WTC11 (cell line): ENCODE measurements around the gene SYT9. TPM values are rescaled to one million over a fixed set of nuclear protein-coding genes. Genes with fewer than 3 reads are reported as not detected.

Experiments used
- ATAC-seq: fragments of 200-7000 bp; cut with Tn5 transposase; 2 replicates; pipeline ENCODE4 v1.10.0; 2021; ENCODE audit warnings: mild to moderate bottlenecking, moderate library complexity
- CTCF ChIA-PET: fragments of 300-600 bp; sonication (Branson Sonifier 250); formaldehyde crosslinking; loops from one replicate; lab custom pipeline; 2021; ENCODE audit warnings: antibody characterized with exemption; lab: Charles Lee
- POLR2A ChIA-PET: fragments of 350-600 bp; sonication (Branson Sonifier 250); formaldehyde crosslinking; loops from one replicate; lab custom pipeline; 2021; ENCODE audit warnings: antibody characterized with exemption; lab: Charles Lee
- DNase-seq: peaks from one replicate; pipeline ENCODE4 v3.0.0; 2021; ENCODE audit warnings: low spot score
- H3K27ac Mint-ChIP-seq: 2 replicates; pipeline ENCODE4 v1.8.0; 2021; ENCODE audit warnings: mixed read lengths
- H3K27me3 Mint-ChIP-seq: 2 replicates; pipeline ENCODE4 v1.8.0; 2021; ENCODE audit warnings: low read depth, mild to moderate bottlenecking, moderate library complexity, mixed read lengths
- H3K36me3 Mint-ChIP-seq: 2 replicates; pipeline ENCODE4 v1.8.0; 2021; ENCODE audit warnings: mixed read lengths
- H3K4me1 Mint-ChIP-seq: 2 replicates; pipeline ENCODE4 v1.8.0; 2022; ENCODE audit warnings: mixed read lengths
- H3K4me3 Mint-ChIP-seq: 2 replicates; pipeline ENCODE4 v1.8.0; 2021; ENCODE audit warnings: mild to moderate bottlenecking, moderate library complexity, mixed read lengths
- H3K9me3 Mint-ChIP-seq: 2 replicates; pipeline ENCODE4 v1.8.0; 2021; ENCODE audit warnings: mixed read lengths
- AR ChIP-seq: fragments of 250-450 bp; sonication (Bioruptor Pico); IDR thresholded peaks from 2 replicates; pipeline ENCODE4 v1.9.0; 2021; ENCODE audit warnings: mild to moderate bottlenecking
- ARID4B ChIP-seq: sonication (generic); formaldehyde crosslinking; IDR thresholded peaks from 2 replicates; pipeline ENCODE4 v1.8.0; 2023; ENCODE audit warnings: missing genetic modification reagents, mild to moderate bottlenecking, borderline replicate concordance
- E2F5 ChIP-seq: sonication (generic); formaldehyde crosslinking; IDR thresholded peaks from 2 replicates; pipeline ENCODE4 v1.8.1; 2022; ENCODE audit warnings: mild to moderate bottlenecking, moderate library complexity, missing genetic modification reagents
- ERG ChIP-seq: fragments of 250-450 bp; sonication (Bioruptor Pico); IDR thresholded peaks from 2 replicates; pipeline ENCODE4 v1.8.0; 2021; ENCODE audit warnings: mild to moderate bottlenecking
- FOXK1 ChIP-seq: sonication (generic); formaldehyde crosslinking; IDR thresholded peaks from 2 replicates; pipeline ENCODE4 v1.8.0; 2022; ENCODE audit warnings: mild to moderate bottlenecking, moderate library complexity, missing genetic modification reagents
- GTF2I ChIP-seq: fragments of 250-450 bp; sonication (Bioruptor Pico); conservative IDR thresholded peaks from 2 replicates; pipeline ENCODE4 v1.4.0; 2021; ENCODE audit warnings: mild to moderate bottlenecking
- HMGXB4 ChIP-seq: sonication (generic); formaldehyde crosslinking; IDR thresholded peaks from 2 replicates; pipeline ENCODE4 v1.8.1; 2023; ENCODE audit warnings: mild to moderate bottlenecking, moderate library complexity, missing genetic modification reagents
- JUN ChIP-seq: sonication (generic); formaldehyde crosslinking; IDR thresholded peaks from 2 replicates; pipeline ENCODE4 v1.8.0; 2023; ENCODE audit warnings: mild to moderate bottlenecking, missing genetic modification reagents
- KAT7 ChIP-seq: sonication (generic); formaldehyde crosslinking; IDR thresholded peaks from 2 replicates; pipeline ENCODE4 v1.8.1; 2023; ENCODE audit warnings: missing genetic modification reagents, mild to moderate bottlenecking, borderline replicate concordance
- NFYB ChIP-seq: sonication (generic); formaldehyde crosslinking; conservative IDR thresholded peaks from 2 replicates; pipeline ENCODE4 v1.8.0; 2022; ENCODE audit warnings: low read depth, missing genetic modification reagents
- NR1H2 ChIP-seq: sonication (generic); formaldehyde crosslinking; IDR thresholded peaks from 2 replicates; pipeline ENCODE4 v1.9.0; 2021; ENCODE audit warnings: mild to moderate bottlenecking, moderate library complexity, missing genetic modification reagents
- PRRX2 ChIP-seq: fragments of 250-450 bp; sonication (Bioruptor Pico); IDR thresholded peaks from 2 replicates; pipeline ENCODE4 v1.8.0; 2021; ENCODE audit warnings: mild to moderate bottlenecking
- RELA ChIP-seq: sonication (generic); formaldehyde crosslinking; IDR thresholded peaks from 2 replicates; pipeline ENCODE4 v1.8.1; 2022; ENCODE audit warnings: missing genetic modification reagents, mild to moderate bottlenecking, borderline replicate concordance
- TEAD4 ChIP-seq: sonication (generic); formaldehyde crosslinking; IDR thresholded peaks from 2 replicates; pipeline ENCODE4 v1.8.0; 2022; ENCODE audit warnings: mild to moderate bottlenecking, missing genetic modification reagents
- USF1 ChIP-seq: sonication (generic); formaldehyde crosslinking; IDR thresholded peaks from 2 replicates; pipeline ENCODE4 v1.8.0; 2022; ENCODE audit warnings: mild to moderate bottlenecking, missing genetic modification reagents
- ZBTB21 ChIP-seq: sonication (generic); formaldehyde crosslinking; IDR thresholded peaks from 2 replicates; pipeline ENCODE4 v1.8.1; 2023; ENCODE audit warnings: mild to moderate bottlenecking, missing genetic modification reagents, borderline replicate concordance
- ZBTB43 ChIP-seq: sonication (generic); formaldehyde crosslinking; IDR thresholded peaks from 2 replicates; pipeline ENCODE4 v1.8.1; 2023; ENCODE audit warnings: mild to moderate bottlenecking, missing genetic modification reagents
- ZNF423 ChIP-seq: fragments of 250-450 bp; sonication (Bioruptor Pico); IDR thresholded peaks from 2 replicates; pipeline ENCODE4 v2.1.2; 2022; ENCODE audit warnings: mild to moderate bottlenecking, moderate library complexity
- ZNF671 ChIP-seq: fragments of 250-450 bp; sonication (Bioruptor Pico); IDR thresholded peaks from 2 replicates; pipeline ENCODE4 v1.8.0; 2021; ENCODE audit warnings: mild to moderate bottlenecking
- total RNA-seq: library from RNA; stranded (reverse); gene quantifications from 3 replicates; pipeline ENCODE4 v1.2.3, GENCODE V29; 2021

The SYT9 gene
- total RNA-seq, 1 experiment from 2014 or later, result 1.3 TPM

GRCh38 chr11:7219491-7219890 is 32.2 kb upstream of the SYT9 start:
- H3K27me3 Mint-ChIP-seq, result peaks cover 2% of the 10 kb centered on the region; the same call in 1 of the 2 replicates
- DNase-seq, result no peak
- no peaks in the 10 kb centered on the region for H3K36me3 Mint-ChIP-seq
- TF ChIP-seq TEAD4 (CRISPR knock-in tag), result no peak
- TF ChIP-seq KAT7 (CRISPR knock-in tag), result no peak
- no peak for TF ChIP-seq NFYB (CRISPR knock-in tag)
- no peak for TF ChIP-seq ARID4B
- no peak for TF ChIP-seq ZNF423 (CRISPR knock-in tag)
- no peak for TF ChIP-seq ZBTB43 (CRISPR knock-in tag)
- TF ChIP-seq GTF2I, result no peak
- no peak for TF ChIP-seq NR1H2
- no peak for TF ChIP-seq USF1 (CRISPR knock-in tag)
- TF ChIP-seq AR (CRISPR knock-in tag), result no peak
- no peak for TF ChIP-seq E2F5
- no peak for TF ChIP-seq RELA (CRISPR knock-in tag)
- TF ChIP-seq FOXK1, result no peak
- no peak for TF ChIP-seq JUN (CRISPR knock-in tag)
- no peak for TF ChIP-seq HMGXB4 (CRISPR knock-in tag)
- TF ChIP-seq ERG (CRISPR knock-in tag), result no peak
- no peak for TF ChIP-seq ZBTB21 (CRISPR knock-in tag)
- no peak for TF ChIP-seq PRRX2
- no peak for TF ChIP-seq ZNF671 (CRISPR knock-in tag)
- TF ChIP-seq, all 79 proteins: peak for 0
- no peak overlapping the region for H3K4me3 Mint-ChIP-seq
- peaks cover 14% of the 10 kb centered on the region for H3K4me1 Mint-ChIP-seq
- ATAC-seq, result no peak
- CTCF ChIA-PET, result interaction anchor here (1.0 kb wide), 1 partner anchor 59 kb away, joined by 4 read pairs; no protein-coding TSS in a partner anchor
- POLR2A ChIA-PET, result no interaction called here
- no peak overlapping the region for H3K27ac Mint-ChIP-seq
- H3K9me3 Mint-ChIP-seq, result no peaks in the 10 kb centered on the region
